WERI-Rb-1 (cell line): ENCODE results near the gene DHRS3.

ENCODE experiments used
- DNase-seq: peaks from one replicate; pipeline ENCODE4 v3.0.0-alpha.2; 2020
- H3K27ac ChIP-seq: fragments of 250-450 bp; sonication (Bioruptor Pico); 2 replicates; pipeline ENCODE4 v1.5.1; 2020; ENCODE audit warnings: mild to moderate bottlenecking, moderate library complexity
- H3K27me3 ChIP-seq: fragments of 250-450 bp; sonication (Bioruptor Pico); 2 replicates; pipeline ENCODE4 v1.5.1; 2021; ENCODE audit warnings: mild to moderate bottlenecking, low read depth, moderate library complexity; ENCODE audit not compliant: insufficient read depth, severe bottlenecking
- H3K36me3 ChIP-seq: fragments of 250-450 bp; sonication (Bioruptor Pico); 2 replicates; pipeline ENCODE4 v1.5.1; 2020; ENCODE audit warnings: mild to moderate bottlenecking, moderate library complexity
- H3K4me3 ChIP-seq: 2 replicates; pipeline ENCODE4 v1.5.1; 2011; ENCODE audit warnings: low read depth, mild to moderate bottlenecking, control low read depth, low read length
- H3K9me3 ChIP-seq: fragments of 250-450 bp; sonication (Bioruptor Pico); 2 replicates; pipeline ENCODE4 v1.5.1; 2021; ENCODE audit warnings: mild to moderate bottlenecking, moderate library complexity; ENCODE audit not compliant: severe bottlenecking
- CTCF ChIP-seq: IDR thresholded peaks from 2 replicates; pipeline ENCODE4 v1.5.1; 2011; ENCODE audit warnings: low read depth, mild to moderate bottlenecking, control low read depth, inconsistent platforms, low read length

DHRS3 gene

GRCh38 chr1:12643785-12644184 lies 25.8 kb upstream of the DHRS3 start, which contains the start of gene AADACL4:
AADACL4 (plus strand) TSS chr1:12644085; CDS start chr1:12644547, 462 bp downstream.
- no peak within 1 kb of the TSS for H3K27ac ChIP-seq
- no peak for TF ChIP-seq CTCF
- H3K9me3 ChIP-seq, result peaks cover 22% of the 10 kb centered on the region
- H3K36me3 ChIP-seq, result no peaks in the 10 kb centered on the region
- H3K4me3 ChIP-seq, result no peak within 1 kb of the TSS
- no peak for DNase-seq
- peaks cover 64% of the 10 kb centered on the region for H3K27me3 ChIP-seq

GRCh38 chr1:12643079-12643478 lies 25.1 kb upstream of the DHRS3 start:
- H3K36me3 ChIP-seq, result no peaks in the 10 kb centered on the region
- no peak for DNase-seq
- no peak overlapping the region for H3K27ac ChIP-seq
- peaks cover 58% of the 10 kb centered on the region for H3K27me3 ChIP-seq
- peaks cover 22% of the 10 kb centered on the region for H3K9me3 ChIP-seq
- no peak overlapping the region for H3K4me3 ChIP-seq
- TF ChIP-seq CTCF, result no peak

GRCh38 chr1:12640958-12641272 lies 22.9 kb upstream of the DHRS3 start:
- peaks cover 49% of the 10 kb centered on the region for H3K27me3 ChIP-seq
- no peak overlapping the region for H3K4me3 ChIP-seq
- peaks cover 22% of the 10 kb centered on the region for H3K9me3 ChIP-seq
- no peak for DNase-seq
- TF ChIP-seq CTCF, result no peak
- H3K27ac ChIP-seq, result no peak overlapping the region
- H3K36me3 ChIP-seq, result no peaks in the 10 kb centered on the region

GRCh38 chr1:12640237-12640957 lies 22.4 kb upstream of the DHRS3 start:
- TF ChIP-seq CTCF, result no peak
- Histone ChIP-seq H3K27me3 (peaks cover 46% of the 10 kb centered on the region), H3K36me3 (no peaks in the 10 kb centered on the region), H3K27ac (no peak overlapping the region), H3K9me3 (peaks cover 22% of the 10 kb centered on the region), H3K4me3 (no peak overlapping the region)
- DNase-seq, result no peak

GRCh38 chr1:12637693-12638092 lies 19.7 kb upstream of the DHRS3 start:
- no peak for DNase-seq
- no peak for TF ChIP-seq CTCF
- no peak overlapping the region for H3K27ac ChIP-seq
- H3K4me3 ChIP-seq, result no peak overlapping the region
- no peaks in the 10 kb centered on the region for H3K36me3 ChIP-seq
- H3K9me3 ChIP-seq, result peaks cover 22% of the 10 kb centered on the region
- peaks cover 52% of the 10 kb centered on the region for H3K27me3 ChIP-seq
